ENCODE measurements around the gene PPP2R1B. TPM values are rescaled to one million over a fixed set of nuclear protein-coding genes. Genes with fewer than 3 reads are reported as not detected.
A peak's percentile ranks its signal among the peaks of the same experiment; 100 is the strongest.

PPP2R1B gene
- total RNA-seq (100 to 1,000 TPM in 1 of 2 donors, 10 to 100 TPM in 1; 50.1 to 316 TPM), polyA plus RNA-seq (10 to 100 TPM; 33.2 to 55.0 TPM)

DNA sequence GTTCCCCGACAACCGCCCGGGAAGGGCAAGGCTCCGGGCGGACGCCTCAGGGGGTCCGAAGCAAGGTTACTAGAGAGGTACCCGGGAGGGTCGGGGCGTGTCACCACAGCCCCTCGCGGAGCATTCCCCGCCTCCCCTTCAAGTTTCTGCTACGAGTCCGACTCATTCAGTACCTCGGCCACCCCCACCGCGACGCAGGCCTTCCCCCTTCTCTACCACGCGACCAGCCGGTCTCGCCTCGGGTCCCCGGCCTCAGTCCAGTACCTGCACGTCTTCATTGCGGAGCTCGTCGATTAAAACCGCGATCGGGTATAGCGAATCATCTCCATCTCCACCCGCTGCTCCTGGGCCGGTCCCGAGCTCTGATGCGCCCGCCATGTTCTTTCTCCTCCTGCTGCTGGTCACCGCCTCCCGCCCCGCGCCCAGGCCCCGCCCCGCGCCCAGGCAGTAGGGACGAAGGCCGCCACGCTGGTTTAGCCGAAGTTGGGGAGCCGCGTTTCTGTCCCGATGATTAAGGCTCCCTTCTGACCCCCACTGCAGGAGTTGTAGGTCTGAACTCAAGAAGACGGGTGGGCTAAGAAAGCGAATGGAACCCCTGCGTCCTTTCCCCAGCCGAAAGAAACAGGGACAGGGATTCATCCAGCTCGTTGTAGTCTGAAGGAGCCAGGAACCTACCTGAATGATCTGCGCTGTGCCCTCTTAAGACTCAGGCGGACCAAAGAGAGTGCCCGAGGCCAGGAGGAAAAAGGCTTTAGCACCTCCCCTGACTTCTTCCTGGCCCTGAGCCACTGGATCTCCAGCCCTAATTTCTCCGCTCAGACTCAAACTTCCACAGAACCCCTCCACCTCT, at the start of gene PPP2R1B:
PPP2R1B (minus strand) TSS at position 406 of the 850 bp plus-strand sequence; CDS start at position 378, 28 bp downstream.
- TF ChIP-seq, protein P1, sequence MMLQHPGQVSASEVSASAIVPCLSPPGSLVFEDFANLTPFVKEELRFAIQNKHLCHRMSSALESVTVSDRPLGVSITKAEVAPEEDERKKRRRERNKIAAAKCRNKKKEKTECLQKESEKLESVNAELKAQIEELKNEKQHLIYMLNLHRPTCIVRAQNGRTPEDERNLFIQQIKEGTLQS (IDR thresholded peaks at IDR 0.05): no peak
- TF ChIP-seq YY1 (IDR thresholded peaks at IDR 0.05) (peak; percentile 96), FOXA2 (IDR thresholded peaks at IDR 0.05) (peak; percentile 2), HNF4A (conservative IDR thresholded peaks at IDR 0.05) (peak; percentile 2 to 17), RXRA (IDR thresholded peaks at IDR 0.05) (no peak), EGR1 (IDR thresholded peaks at IDR 0.05; ENCODE audit: low read depth in 2 of 2) (no peak)
- TF ChIP-seq, protein P2, sequence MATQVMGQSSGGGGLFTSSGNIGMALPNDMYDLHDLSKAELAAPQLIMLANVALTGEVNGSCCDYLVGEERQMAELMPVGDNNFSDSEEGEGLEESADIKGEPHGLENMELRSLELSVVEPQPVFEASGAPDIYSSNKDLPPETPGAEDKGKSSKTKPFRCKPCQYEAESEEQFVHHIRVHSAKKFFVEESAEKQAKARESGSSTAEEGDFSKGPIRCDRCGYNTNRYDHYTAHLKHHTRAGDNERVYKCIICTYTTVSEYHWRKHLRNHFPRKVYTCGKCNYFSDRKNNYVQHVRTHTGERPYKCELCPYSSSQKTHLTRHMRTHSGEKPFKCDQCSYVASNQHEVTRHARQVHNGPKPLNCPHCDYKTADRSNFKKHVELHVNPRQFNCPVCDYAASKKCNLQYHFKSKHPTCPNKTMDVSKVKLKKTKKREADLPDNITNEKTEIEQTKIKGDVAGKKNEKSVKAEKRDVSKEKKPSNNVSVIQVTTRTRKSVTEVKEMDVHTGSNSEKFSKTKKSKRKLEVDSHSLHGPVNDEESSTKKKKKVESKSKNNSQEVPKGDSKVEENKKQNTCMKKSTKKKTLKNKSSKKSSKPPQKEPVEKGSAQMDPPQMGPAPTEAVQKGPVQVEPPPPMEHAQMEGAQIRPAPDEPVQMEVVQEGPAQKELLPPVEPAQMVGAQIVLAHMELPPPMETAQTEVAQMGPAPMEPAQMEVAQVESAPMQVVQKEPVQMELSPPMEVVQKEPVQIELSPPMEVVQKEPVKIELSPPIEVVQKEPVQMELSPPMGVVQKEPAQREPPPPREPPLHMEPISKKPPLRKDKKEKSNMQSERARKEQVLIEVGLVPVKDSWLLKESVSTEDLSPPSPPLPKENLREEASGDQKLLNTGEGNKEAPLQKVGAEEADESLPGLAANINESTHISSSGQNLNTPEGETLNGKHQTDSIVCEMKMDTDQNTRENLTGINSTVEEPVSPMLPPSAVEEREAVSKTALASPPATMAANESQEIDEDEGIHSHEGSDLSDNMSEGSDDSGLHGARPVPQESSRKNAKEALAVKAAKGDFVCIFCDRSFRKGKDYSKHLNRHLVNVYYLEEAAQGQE (IDR thresholded peaks at IDR 0.05): peak; percentile 47
- no peaks in the 10 kb centered on the region for H3K9me3 ChIP-seq (ENCODE audit: control insufficient read depth in 4 of 4, low read length in 3 of 4)
- peaks cover 0 to 24% (median 13%) of the 10 kb centered on the region in 4 donors for H3K36me3 ChIP-seq (ENCODE audit: control insufficient read depth in 4 of 4, insufficient read depth in 3 of 4, low read depth in 1 of 4, low read length in 3 of 4)
- peak within 1 kb of the TSS; percentile 89 to 96 (median 94) for H3K4me3 ChIP-seq (ENCODE audit: low read depth in 1 of 3, low read length in 3 of 3)
- peak; percentile 96 for DNase-seq (ENCODE audit: low spot score)
- H3K9ac ChIP-seq (ENCODE audit: low read depth in 1 of 2, low read length in 2 of 2): peak within 1 kb of the TSS; percentile 82 to 100
- H3K27ac ChIP-seq (ENCODE audit: low read depth in 1 of 2, low read length in 2 of 2): peak within 1 kb of the TSS; percentile 88 to 95
- under 1% methylated on average over 61 of the region's 61 CpGs for WGBS
- no peaks in the 10 kb centered on the region for H3K27me3 ChIP-seq (ENCODE audit: control insufficient read depth in 4 of 4, insufficient read depth in 4 of 4, low read length in 3 of 4)
- peaks cover 0 to 32% (median 13%) of the 10 kb centered on the region in 4 donors for H3K4me1 ChIP-seq (ENCODE audit: control insufficient read depth in 4 of 4, insufficient read depth in 4 of 4, low read length in 3 of 4)

DNA sequence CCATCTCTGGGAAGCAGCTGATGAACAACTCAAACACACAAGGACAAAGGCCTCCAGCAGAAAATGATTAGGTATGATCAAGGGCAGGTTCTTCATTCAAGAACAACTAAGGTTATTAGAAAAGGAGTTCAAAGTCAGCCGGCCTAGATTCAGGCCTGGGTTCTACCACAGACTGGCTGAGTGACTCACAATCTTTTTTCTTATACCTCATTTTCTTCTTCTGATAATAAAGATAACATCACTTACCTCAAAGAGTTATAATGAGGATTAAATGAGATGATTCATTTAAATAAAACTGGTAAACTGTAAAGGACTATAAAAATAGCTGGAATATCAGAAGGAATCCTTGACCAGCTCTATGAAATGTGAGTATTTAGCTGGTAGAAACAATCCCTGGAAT, 49.3 kb upstream of the PPP2R1B start:
- TF ChIP-seq GABPA (IDR thresholded peaks at IDR 0.05 in 1 of 2, conservative IDR thresholded peaks at IDR 0.05 in 1 of 2): no peak
- TF ChIP-seq HNF4G (IDR thresholded peaks at IDR 0.05): no peak
- TF ChIP-seq, protein P2 (IDR thresholded peaks at IDR 0.05): no peak
- TF ChIP-seq RXRA (IDR thresholded peaks at IDR 0.05): no peak
- no peak for TF ChIP-seq FOXA1 (IDR thresholded peaks at IDR 0.05)
- no peak for TF ChIP-seq EGR1 (IDR thresholded peaks at IDR 0.05; ENCODE audit: low read depth in 2 of 2)
- TF ChIP-seq, protein P1 (IDR thresholded peaks at IDR 0.05): no peak
- TF ChIP-seq FOXA2 (IDR thresholded peaks at IDR 0.05): no peak
- no peak for TF ChIP-seq RAD21 (IDR thresholded peaks at IDR 0.05)
- TF ChIP-seq TAF1 (conservative IDR thresholded peaks at IDR 0.05): no peak
- no peak for TF ChIP-seq NR2F2 (IDR thresholded peaks at IDR 0.05)
- TF ChIP-seq, protein P3, sequence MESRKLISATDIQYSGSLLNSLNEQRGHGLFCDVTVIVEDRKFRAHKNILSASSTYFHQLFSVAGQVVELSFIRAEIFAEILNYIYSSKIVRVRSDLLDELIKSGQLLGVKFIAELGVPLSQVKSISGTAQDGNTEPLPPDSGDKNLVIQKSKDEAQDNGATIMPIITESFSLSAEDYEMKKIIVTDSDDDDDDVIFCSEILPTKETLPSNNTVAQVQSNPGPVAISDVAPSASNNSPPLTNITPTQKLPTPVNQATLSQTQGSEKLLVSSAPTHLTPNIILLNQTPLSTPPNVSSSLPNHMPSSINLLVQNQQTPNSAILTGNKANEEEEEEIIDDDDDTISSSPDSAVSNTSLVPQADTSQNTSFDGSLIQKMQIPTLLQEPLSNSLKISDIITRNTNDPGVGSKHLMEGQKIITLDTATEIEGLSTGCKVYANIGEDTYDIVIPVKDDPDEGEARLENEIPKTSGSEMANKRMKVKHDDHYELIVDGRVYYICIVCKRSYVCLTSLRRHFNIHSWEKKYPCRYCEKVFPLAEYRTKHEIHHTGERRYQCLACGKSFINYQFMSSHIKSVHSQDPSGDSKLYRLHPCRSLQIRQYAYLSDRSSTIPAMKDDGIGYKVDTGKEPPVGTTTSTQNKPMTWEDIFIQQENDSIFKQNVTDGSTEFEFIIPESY (IDR thresholded peaks at IDR 0.05): no peak
- TF ChIP-seq, protein P4, sequence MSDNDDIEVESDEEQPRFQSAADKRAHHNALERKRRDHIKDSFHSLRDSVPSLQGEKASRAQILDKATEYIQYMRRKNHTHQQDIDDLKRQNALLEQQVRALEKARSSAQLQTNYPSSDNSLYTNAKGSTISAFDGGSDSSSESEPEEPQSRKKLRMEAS (IDR thresholded peaks at IDR 0.05): no peak
- TF ChIP-seq HNF4A (conservative IDR thresholded peaks at IDR 0.05): no peak
- TF ChIP-seq SP1 (IDR thresholded peaks at IDR 0.05): no peak
- TF ChIP-seq YY1 (IDR thresholded peaks at IDR 0.05): no peak
- TF ChIP-seq JUND (IDR thresholded peaks at IDR 0.05): no peak
- TF ChIP-seq, protein P5, sequence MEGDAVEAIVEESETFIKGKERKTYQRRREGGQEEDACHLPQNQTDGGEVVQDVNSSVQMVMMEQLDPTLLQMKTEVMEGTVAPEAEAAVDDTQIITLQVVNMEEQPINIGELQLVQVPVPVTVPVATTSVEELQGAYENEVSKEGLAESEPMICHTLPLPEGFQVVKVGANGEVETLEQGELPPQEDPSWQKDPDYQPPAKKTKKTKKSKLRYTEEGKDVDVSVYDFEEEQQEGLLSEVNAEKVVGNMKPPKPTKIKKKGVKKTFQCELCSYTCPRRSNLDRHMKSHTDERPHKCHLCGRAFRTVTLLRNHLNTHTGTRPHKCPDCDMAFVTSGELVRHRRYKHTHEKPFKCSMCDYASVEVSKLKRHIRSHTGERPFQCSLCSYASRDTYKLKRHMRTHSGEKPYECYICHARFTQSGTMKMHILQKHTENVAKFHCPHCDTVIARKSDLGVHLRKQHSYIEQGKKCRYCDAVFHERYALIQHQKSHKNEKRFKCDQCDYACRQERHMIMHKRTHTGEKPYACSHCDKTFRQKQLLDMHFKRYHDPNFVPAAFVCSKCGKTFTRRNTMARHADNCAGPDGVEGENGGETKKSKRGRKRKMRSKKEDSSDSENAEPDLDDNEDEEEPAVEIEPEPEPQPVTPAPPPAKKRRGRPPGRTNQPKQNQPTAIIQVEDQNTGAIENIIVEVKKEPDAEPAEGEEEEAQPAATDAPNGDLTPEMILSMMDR (IDR thresholded peaks at IDR 0.05; ENCODE audit: low read depth, low read length, missing input control): no peak
- Histone ChIP-seq H3K4me1 (ENCODE audit: control insufficient read depth in 4 of 4, insufficient read depth in 4 of 4, low read length in 3 of 4) (peaks cover 0 to 2% (median 0%) of the 10 kb centered on the region in 4 donors), H3K27ac (ENCODE audit: low read depth in 1 of 2, low read length in 2 of 2) (no peak overlapping the region), H3K36me3 (ENCODE audit: control insufficient read depth in 4 of 4, insufficient read depth in 3 of 4, low read depth in 1 of 4, low read length in 3 of 4) (no peaks in the 10 kb centered on the region), H3K4me3 (ENCODE audit: low read depth in 1 of 3, low read length in 3 of 3) (no peak overlapping the region), H3K9me3 (ENCODE audit: control insufficient read depth in 4 of 4, low read length in 3 of 4) (no peaks in the 10 kb centered on the region), H3K9ac (ENCODE audit: low read depth in 1 of 2, low read length in 2 of 2) (no peak overlapping the region), H3K27me3 (ENCODE audit: control insufficient read depth in 4 of 4, insufficient read depth in 4 of 4, low read length in 3 of 4) (no peaks in the 10 kb centered on the region)
- WGBS: 96% methylated on average over 1 of the region's 1 CpG
- no peak for DNase-seq (ENCODE audit: low spot score)

Data from liver (tissue), 9 donors.